ENCODE results near the gene RNF41. TPM values are rescaled to one million over a fixed set of nuclear protein-coding genes. Genes with fewer than 3 reads are reported as not detected.

RNF41 gene
- 69.4 and 113 TPM in 2 replicates for total RNA-seq

DNA sequence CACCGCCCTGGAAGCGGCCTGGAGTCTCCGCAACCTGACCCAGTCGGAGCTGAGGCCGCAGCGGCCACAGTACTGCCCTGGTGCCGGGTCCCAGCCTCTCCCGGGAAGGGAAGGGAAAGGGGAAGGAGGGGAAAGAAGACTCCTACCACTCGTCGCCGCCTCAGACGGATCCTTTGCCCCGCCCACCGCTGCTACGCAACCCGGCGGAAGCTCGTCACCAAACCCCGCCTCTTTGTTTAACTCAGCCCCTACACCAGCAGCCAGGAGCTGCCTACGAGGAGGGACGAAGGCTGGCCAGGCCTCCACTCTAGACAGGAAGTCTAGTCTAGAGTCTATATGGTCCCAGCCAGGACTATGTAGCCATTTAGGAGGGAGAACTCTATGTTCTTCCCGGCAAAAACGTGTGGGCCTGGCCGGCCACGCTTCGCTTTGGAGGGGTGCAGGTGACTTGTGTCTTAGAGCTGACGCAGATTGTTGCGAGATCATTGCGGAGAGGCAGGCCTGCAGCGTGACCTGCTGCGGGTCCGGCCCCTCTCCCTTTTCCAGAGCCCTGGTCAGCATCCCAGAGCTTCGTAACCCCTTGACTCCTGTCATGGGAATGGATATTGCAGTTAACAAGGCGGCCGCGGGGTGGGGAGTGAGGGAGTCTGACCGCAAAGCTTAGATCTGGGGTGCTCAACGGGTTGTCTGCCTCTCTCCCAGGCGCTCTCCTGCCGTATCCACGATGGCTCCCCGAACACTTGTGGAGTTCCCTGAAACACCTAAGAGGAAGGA, at the start of gene RNF41:
Gene RNF41, minus strand, starts transcription at position 166 of the 774 bp plus-strand sequence. CDS start 7,875 bp downstream, outside the sequence.

DNA sequence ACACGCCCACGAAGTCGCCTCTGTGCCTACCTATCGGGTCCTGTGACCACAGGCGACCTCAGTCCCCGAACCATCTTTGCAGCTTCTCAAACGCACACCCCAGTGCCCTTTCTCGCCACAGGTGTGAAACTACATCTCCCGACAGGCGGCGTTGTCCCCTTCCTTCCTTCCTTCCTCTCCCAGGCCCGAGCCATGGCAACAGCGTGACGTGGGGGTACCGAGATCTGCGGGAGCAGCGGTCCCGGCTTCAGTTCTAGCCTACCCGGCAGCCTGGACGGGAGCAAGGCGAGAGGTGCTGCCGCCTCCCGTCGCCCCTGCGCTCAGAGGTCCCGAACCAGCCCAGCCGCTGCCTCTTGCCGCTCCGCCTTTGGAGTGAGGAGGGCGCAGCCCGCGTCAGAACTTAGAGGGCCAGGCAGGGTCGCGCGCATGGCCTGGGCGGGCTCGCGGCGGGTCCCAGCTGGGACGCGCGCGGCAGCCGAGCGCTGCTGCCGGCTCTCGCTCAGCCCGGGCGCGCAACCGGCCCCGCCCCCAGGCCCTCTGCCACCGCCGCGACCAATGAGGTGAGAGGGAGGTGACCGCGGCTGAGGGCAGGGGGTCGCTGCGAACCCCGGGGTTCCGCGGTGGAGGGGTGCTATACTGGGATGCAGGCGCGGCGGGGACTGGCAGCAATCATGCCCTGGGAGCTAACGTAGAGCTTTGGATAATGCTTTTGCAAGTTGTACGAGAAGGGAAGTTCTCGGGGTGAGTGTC, 45.1 kb upstream of the RNF41 start, which contains the start of gene COQ10A:
Gene COQ10A, plus strand, starts transcription at position 250 of the 750 bp plus-strand sequence. Its CDS starts 177 bp downstream, at position 427.

DNA sequence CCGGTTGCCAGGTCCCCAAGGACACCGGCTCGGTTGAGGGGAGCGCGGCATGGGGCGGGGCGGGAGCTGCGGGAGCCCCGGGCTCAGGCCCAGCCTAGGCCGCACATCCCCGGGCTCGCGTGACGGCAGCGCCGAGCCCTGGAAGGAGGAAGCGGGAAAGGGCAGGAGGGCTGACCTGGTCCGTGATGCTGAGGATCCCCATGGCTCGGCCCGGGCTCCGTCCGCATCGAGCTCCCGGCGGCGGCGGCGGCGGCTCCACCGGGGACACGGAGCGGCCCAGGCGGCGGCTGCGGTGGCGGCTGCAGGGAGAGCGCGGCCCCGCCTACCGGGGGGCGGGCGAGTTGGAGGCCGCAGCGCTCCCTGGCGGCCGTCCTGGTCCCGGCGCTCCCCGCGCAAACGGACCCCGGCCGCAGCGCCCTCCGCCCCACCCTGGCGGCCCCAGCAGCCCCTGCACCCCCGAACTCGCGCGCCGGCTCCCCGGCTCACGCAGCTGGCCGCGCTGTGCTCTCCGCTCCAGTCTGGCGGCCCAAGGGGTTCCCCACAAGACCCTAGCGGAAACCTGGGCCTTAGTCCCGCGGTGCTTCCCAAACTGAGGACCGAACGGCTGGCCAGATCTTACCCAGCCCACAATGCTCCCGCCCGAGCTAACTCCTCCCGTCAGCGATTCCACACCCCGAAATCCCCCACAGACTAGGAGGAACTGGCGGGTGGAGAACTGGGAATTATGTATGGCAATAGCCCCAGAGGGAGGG, 36.5 kb upstream of the RNF41 start, which contains the start of gene ANKRD52:
Gene ANKRD52, minus strand, starts transcription at position 317 of the 752 bp plus-strand sequence. Its CDS starts 115 bp downstream, at position 202.

DNA sequence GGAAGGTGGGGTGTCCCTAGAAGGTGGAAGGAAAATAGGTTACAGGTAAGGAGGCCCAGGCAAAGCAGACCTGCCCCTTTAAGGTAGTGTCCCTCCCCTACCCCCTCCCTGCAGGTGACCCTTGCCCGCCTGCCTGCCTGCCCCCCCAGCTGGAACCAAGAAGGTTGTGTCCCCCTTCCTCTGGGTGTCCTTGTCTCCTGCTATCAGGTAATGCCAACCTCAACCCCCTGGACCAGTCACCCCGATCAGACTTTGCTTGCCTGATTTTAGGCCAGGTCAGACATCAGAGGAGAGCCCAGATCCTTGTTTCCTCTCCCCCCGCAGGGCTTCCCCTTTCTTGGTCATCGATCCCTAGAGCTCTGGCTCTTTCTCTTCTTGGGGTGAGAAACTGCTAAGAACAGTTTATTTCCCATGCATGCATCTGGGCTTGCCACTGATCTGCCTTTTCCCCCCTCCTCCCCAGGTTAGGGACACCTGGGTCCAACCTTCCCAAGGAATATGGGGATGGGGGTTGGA, 8.3 kb upstream of the RNF41 start, which contains the start of gene SLC39A5:
Gene SLC39A5, plus strand, starts transcription at position 136 of the 516 bp plus-strand sequence. CDS start 1,224 bp downstream, outside the sequence.

DNA sequence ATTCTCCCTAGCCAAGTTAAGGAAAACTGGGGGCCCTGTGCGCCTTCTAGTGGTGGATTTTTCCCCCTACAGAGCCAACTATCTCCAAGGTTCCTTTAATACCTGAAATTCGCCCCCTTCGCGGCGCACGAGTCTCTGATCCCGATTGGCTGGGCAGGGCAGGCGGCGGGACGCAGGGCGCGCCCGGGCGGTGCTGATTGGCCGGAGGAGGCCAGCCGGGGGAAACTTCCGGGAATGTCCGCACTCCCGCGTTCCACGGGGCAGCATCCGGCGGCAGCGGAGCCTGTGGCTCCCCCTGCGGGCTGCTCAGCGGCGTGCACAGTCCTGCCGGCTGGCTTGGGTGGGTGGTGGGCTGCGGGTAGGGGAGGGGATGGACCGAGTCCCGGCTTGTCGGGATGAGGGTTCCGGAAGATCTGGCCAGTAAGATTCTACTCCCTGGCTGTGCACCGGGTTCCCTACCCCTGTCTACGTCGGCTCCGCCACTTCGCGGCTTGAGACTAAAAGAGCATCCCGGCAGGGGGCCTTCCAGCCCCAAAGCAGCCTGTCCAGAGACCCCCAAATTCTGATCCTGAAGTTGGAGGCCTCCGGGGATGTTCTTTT, 2.5 kb upstream of the RNF41 start, which contains the start of gene NABP2:
Gene NABP2, plus strand, starts transcription at position 241 of the 600 bp plus-strand sequence. CDS start 515 bp downstream, outside the sequence.

DNA sequence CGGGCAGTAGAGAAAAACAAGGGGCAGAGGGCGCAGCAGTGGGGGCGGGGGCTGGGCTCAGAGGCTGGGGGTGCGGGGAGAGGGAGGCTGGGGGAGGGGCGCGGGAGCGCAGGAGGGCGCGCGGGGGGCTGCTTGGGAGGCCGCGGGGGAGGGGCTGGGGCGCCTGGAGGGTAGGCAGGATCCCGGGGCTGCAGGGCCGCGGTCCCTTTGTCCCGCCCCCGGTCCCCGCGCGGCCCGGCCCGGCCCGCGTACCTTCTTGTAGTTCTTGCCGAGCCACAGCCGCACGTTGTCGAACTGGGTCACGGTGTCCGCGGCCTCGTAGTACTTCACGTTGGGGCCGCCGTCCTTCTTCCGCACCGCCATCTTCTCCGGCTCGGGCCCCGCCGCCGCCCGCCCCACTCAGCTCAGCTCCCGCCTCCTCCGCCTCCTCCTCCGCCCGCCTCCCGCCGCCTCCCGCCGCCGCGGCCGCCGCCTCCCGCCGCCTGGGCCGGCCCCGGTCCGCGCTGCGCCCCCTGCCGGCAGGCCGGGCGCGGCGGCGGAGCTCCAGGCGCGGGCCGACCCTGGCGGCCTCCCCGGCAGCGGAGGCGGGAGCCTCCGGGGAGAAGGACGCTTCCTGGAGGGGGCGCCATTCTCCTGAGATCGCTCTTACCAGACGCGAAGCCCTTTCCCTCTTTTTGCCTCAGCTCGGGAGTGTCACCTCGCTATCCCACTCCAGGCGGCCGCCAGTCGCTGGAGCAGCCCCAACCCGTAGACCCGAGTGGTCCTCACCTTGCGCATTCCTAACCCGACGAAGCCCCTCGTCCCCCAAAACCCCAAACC, 32.4 kb downstream of the RNF41 start, which contains the start of gene SMARCC2:
Gene SMARCC2, minus strand, starts transcription at position 385 of the 819 bp plus-strand sequence. Its CDS starts 22 bp downstream, at position 363.

DNA sequence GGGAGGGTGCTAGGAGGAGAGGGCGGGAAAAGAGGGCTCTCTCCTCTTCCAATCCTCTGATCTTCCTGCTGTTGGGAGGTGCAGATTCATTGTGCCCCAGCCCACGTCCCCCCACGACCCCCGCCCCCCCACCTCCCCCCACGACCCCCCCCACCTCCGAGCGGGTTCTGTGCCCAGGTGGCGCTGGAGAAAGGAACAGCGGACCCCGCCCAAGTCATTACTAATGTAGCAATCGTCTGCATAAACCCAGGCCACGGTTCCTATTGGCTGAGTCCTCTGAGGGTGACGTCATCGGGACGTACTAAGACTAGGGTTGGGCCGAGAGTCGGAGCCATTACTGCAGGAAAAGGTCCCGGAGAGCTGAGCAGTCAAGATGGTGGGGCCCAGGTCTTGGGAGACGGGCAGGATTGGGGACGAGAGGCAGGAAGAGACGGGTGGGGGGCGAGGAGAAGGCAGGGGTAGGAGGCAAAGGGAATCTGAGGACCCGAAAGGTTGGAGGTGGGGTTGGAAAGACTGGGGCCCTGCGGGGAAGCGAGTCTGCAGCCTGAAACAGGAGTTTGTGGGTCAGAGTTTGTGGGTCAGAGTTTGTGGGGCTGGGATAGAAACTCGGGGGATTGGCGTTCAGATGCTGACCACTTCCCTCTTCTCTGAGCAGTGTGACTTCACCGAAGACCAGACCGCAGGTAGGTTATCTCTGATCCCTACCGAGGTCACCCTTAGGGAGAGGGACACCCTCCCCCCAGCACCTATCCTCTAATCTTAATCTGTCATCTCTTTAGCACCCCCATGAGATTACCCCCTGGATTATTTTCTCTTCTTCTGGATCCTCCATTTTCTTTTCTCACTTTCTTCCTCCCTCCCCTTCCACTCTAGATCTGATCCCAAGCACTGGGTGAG, 63.4 kb downstream of the RNF41 start, which contains the start of gene MYL6:
Gene MYL6, plus strand, starts transcription at position 331 of the 897 bp plus-strand sequence. Its CDS starts 43 bp downstream, at position 374.

Other genes starting within 250 kb of the RNF41 start
- gene RAB5B, start 247.8 kb downstream of the RNF41 start, total RNA-seq = 60.8 and 74.7 TPM in 2 replicates
- gene SUOX, start 224.6 kb downstream of the RNF41 start, total RNA-seq = 7.8 and 12.0 TPM in 2 replicates
- 2.0 and 10.4 TPM in 2 replicates for gene IKZF4, start 200.9 kb downstream of the RNF41 start, total RNA-seq
- gene RPS26, start 180.0 kb downstream of the RNF41 start, total RNA-seq = 1,091 and 4,343 TPM in 2 replicates
- gene ERBB3, start 141.8 kb downstream of the RNF41 start, total RNA-seq = 1.9 and 4.2 TPM in 2 replicates
- gene PA2G4, start 117.4 kb downstream of the RNF41 start, total RNA-seq = 69.7 and 70.5 TPM in 2 replicates
- gene RPL41, start 105.3 kb downstream of the RNF41 start, total RNA-seq = 4,540 and 5,963 TPM in 2 replicates
- gene ZC3H10, start 103.7 kb downstream of the RNF41 start, total RNA-seq = 2.2 and 3.4 TPM in 2 replicates
- 104 and 207 TPM in 2 replicates for gene ESYT1, start 93.7 kb downstream of the RNF41 start, total RNA-seq
- 68.7 and 103 TPM in 2 replicates for gene MYL6B, start 69.3 kb downstream of the RNF41 start, total RNA-seq
- 1,218 and 3,228 TPM in 2 replicates for gene MYL6, start 63.6 kb downstream of the RNF41 start, total RNA-seq
- 30.8 and 40.4 TPM in 2 replicates for gene SMARCC2, start 32.4 kb downstream of the RNF41 start, total RNA-seq
- 29.3 and 31.5 TPM in 2 replicates for gene NABP2, start 2.4 kb upstream of the RNF41 start, total RNA-seq
- gene SLC39A5, start 8.1 kb upstream of the RNF41 start, total RNA-seq = not detected in 2 replicates
- gene ANKRD52, start 36.5 kb upstream of the RNF41 start, total RNA-seq = 15.3 and 23.5 TPM in 2 replicates
- gene COQ10A, start 45.0 kb upstream of the RNF41 start, total RNA-seq = 12.5 and 13.9 TPM in 2 replicates
- gene CS, start 78.4 kb upstream of the RNF41 start, total RNA-seq = 75.0 and 76.6 TPM in 2 replicates
- 77.7 and 92.1 TPM in 2 replicates for gene CNPY2, start 94.1 kb upstream of the RNF41 start, total RNA-seq
- gene PAN2, start 112.1 kb upstream of the RNF41 start, total RNA-seq = 14.1 and 19.2 TPM in 2 replicates
- gene IL23A, start 117.0 kb upstream of the RNF41 start, total RNA-seq = not detected in 2 replicates
- gene STAT2, start 138.2 kb upstream of the RNF41 start, total RNA-seq = 128 and 161 TPM in 2 replicates
- not detected in 2 replicates for gene APOF, start 140.9 kb upstream of the RNF41 start, total RNA-seq
- 2.5 and 6.8 TPM in 2 replicates for gene TIMELESS, start 227.5 kb upstream of the RNF41 start, total RNA-seq
- not detected in 2 replicates for gene MIP, start 232.7 kb upstream of the RNF41 start, total RNA-seq
- gene SPRYD4, start 246.7 kb upstream of the RNF41 start, total RNA-seq = 0.51 and 1.3 TPM in 2 replicates

All from pericardium fibroblast (primary cell).